GM15510 (cell line): Measurements from ENCODE around the gene ZFHX3.

Experiments
- POLR2A ChIP-seq: IDR thresholded peaks from 3 replicates; pipeline ENCODE4 v1.6.1; 2011; ENCODE audit warnings: borderline replicate concordance; ENCODE audit not compliant: insufficient read length; ENCODE audit errors: extremely low read depth

The ZFHX3 gene

GRCh38 chr16:73037331-73037745, 10.6 kb downstream of the ZFHX3 start:
- no peak for TF ChIP-seq POLR2A

GRCh38 chr16:73036074-73036826, 11.7 kb downstream of the ZFHX3 start:
- peak; percentile 24 for TF ChIP-seq POLR2A

DNA sequence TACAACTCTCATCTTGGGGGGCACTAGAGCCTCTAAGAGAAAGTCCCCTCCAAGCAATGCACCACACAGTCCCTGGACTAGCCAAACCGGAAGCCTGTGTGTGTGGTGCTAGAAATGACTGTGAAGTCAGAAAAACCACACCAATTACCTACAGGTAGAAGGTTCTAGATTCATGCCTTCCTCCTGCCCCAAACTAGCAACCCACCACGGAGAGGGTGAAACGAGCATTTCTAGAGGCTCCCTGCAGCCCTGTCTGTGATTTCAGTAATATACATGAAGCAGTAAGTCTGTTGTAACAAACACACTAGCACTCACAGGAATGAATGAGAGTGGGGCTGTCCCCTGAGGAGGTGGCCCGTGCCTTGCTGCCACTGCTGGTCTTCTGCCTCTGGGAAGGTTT, 13.6 kb downstream of the ZFHX3 start:
- TF ChIP-seq POLR2A: no peak

- no peak for TF ChIP-seq POLR2A
These were observed 14.5 kb downstream of the ZFHX3 start for GRCh38 chr16:73033271-73033998.

DNA sequence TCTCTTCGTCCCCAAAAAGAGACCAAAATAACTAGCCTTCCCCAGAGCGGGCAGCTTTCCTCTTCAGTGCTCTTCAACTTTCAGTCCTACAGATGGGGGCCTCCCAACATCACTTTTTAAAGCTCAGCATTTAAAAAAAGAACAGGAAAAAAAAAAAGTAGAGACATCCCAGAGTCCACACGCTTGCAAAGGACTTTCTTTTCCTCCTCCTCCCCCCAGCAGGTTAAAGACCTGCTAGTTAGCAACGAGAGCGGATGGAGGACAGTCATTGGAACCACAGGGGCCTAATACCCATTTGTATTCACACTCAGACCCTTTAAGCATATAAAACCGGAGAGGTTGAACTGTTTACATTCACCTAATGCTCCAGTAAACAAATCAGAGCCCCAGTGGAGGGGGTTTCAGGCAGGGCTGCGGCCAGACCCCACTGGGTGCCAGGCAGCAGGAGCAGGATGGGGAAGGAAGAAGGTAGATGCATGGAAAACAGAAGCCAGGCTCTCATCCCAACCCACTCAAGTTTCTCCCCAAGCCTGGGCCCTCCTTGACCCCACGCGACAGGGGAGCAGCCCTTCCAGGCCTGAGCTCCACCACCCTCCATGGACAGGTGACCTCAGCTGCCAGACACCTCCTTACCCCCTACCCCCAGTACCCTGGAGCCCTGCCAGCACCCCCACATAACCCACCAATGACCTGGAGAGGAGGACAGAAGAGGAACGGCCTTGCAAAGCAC, 15.2 kb downstream of the ZFHX3 start:
- TF ChIP-seq POLR2A: no peak

- TF ChIP-seq POLR2A: no peak
These were observed 15.9 kb downstream of the ZFHX3 start for GRCh38 chr16:73031984-73032383.

DNA sequence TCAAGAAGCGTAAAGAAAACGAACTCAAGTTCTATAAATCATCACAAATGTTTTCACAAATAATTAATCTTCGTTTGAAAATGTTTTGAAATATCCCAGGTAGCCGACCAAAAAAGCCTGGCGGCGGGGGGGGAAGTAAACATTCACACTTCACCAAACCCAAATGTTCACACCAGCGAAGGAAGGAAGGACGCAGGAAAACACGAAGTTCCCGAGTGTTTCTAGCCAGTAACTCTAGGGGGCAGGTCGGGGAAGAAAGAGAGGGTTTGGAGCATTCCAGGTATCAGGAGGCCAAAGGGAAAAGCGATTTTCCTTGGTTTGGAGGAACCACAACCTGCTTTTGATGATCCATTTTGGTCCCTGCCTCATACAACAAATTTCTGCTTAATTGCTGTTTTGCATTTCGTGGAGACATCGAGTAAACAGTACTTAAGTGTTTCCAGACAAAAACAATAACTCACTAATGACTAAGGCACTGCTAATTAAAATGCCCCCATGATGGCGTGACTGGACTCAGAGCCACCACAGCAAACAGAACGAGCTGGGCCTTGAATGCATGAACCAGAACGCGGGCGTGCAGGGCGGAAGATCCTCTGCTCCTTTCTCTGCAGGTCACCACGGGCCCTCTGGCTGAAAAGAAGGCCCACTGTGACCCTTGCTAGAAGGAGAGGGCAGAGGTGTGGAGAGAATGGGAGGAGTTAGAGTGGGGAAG, 16.6 kb downstream of the ZFHX3 start:
- TF ChIP-seq POLR2A: no peak

DNA sequence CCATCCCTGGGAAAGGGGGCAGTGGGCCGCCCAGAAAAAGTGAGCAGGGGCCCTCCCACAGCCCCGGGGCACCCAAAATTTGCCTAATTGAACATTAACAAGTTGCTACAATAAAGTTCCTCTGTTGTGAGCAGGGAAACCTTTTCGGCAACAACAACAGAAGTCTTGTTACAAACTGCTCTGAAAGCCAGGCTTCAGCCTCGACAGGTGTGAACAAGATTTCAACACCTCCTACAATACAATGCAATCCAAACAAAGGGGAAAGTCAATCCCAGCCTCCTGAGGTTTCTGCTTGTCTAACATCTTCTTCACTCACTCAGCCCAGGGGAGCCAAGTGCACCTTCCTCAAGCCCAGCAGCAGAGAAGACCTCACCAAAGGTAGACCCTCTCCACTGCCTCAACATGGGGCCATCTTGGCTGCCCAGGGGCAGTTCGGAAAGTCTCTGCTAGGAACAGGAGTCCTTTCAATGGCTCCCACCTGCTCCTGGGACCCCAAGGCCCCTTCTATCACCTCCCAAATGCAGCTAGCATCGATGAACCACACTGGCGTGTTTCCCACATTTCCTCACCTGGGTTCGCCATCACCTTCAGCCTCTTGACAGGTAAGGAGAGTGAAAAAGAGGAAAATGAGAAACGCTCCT, 19.1 kb downstream of the ZFHX3 start:
- no peak for TF ChIP-seq POLR2A

DNA sequence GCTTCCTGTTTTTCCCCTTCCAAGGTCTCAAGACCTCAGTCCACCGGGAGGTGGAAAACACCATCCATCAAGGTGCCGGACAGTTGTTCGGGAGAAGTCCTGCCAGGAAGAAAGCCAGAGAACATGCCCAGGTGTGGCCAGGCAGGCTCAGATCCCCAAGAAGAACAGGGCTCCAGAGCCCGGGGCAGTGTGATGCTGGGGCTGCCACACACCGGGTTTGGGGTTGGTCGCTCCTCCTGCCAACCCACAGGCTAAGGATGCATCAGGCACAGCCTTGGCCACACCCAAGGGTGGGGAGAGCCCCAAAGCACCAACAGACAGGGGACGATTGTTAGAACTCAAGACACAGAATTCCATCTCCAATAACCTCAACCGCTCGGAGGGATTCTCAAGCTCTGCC, 19.7 kb downstream of the ZFHX3 start:
- TF ChIP-seq POLR2A: no peak

- TF ChIP-seq POLR2A: no peak
These were observed 20.2 kb downstream of the ZFHX3 start for GRCh38 chr16:73027685-73028111.

GRCh38 chr16:73026754-73027684, 20.9 kb downstream of the ZFHX3 start:
- no peak for TF ChIP-seq POLR2A

DNA sequence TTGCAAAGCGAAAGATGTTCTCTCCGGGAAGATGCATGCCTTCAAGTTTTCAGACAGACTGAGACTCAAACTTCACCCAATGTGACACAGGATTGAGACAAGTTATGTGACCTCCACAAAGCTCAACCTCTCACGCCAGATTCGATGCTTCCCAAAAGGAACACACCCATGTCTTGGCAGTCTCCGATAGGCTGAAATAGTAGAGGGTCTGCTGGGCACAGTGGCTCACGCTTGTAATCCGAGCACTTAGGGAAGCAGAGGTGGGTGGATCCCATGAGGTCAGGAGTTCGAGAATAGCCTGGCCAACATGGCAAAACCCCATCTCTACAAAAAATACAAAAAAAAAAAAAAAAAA, 22.1 kb downstream of the ZFHX3 start:
- TF ChIP-seq POLR2A: no peak

- TF ChIP-seq POLR2A: no peak
These were observed 22.6 kb downstream of the ZFHX3 start for GRCh38 chr16:73025151-73025855.
